Small intestine (tissue), 7 donors: ENCODE measurements around the gene PARD3. TPM values are rescaled to one million over a fixed set of nuclear protein-coding genes. Genes with fewer than 3 reads are reported as not detected.

ENCODE experiments used
- DNase-seq, 2 donors: peaks; one replicate each; pipeline versions ENCODE4 v3.0.0 to v3.0.0-alpha.2; 2013
- FAIRE-seq: peaks from 2 replicates; lab custom pipeline; 2012; peaks lifted over from hg19 to GRCh38; lab: Jason Lieb, UNC
- H3K27ac ChIP-seq, 3 donors: one replicate each; pipeline ENCODE4 v1.5.1; 2013; ENCODE audit warnings: low read length in 2 of 3, mild to moderate bottlenecking in 2 of 3, control low read depth in 1 of 3, inconsistent platforms in 1 of 3, low read depth in 1 of 3, moderate library complexity in 1 of 3
- H3K27me3 ChIP-seq, 3 donors: one replicate each; pipeline ENCODE4 v1.6.1; 2013; ENCODE audit warnings: low read length in 3 of 3, inconsistent platforms in 1 of 3; ENCODE audit not compliant: control insufficient read depth in 3 of 3, insufficient read depth in 3 of 3
- H3K36me3 ChIP-seq, 3 donors: one replicate each; pipeline ENCODE4 v1.6.1; 2013; ENCODE audit warnings: low read length in 3 of 3, inconsistent platforms in 1 of 3, low read depth in 1 of 3, mild to moderate bottlenecking in 1 of 3, moderate library complexity in 1 of 3; ENCODE audit not compliant: control insufficient read depth in 3 of 3, insufficient read depth in 2 of 3
- H3K4me1 ChIP-seq, 3 donors: one replicate each; pipeline ENCODE4 v1.6.1; 2013; ENCODE audit warnings: low read length in 2 of 3, inconsistent platforms in 1 of 3, low read depth in 1 of 3, mild to moderate bottlenecking in 1 of 3, moderate library complexity in 1 of 3; ENCODE audit not compliant: control insufficient read depth in 3 of 3, insufficient read depth in 2 of 3
- H3K4me3 ChIP-seq, 3 donors: one replicate each; pipeline ENCODE4 v1.5.1; 2013; ENCODE audit warnings: low read length in 3 of 3, control low read depth in 1 of 3, inconsistent platforms in 1 of 3, low read depth in 1 of 3, mild to moderate bottlenecking in 1 of 3, moderate library complexity in 1 of 3
- H3K9me3 ChIP-seq, 2 donors: one replicate each; pipeline ENCODE4 v1.6.1; 2013; ENCODE audit warnings: low read depth in 1 of 2, low read length in 1 of 2; ENCODE audit not compliant: control insufficient read depth in 2 of 2, insufficient read depth in 1 of 2
- WGBS, 3 donors: extraction: QIAGEN DNeasy Blood & Tissue Kit; methylation state at CpG; one replicate each; pipeline ENCODE4 v1.1.7; 2013; 5-methylcytosine and 5-hydroxymethylcytosine counted together
- polyA plus RNA-seq, 4 donors: library from polyadenylated mRNA; stranded (reverse) in 3 of 4; unstranded in 1 of 4; fragments of 200-250 nt in 3 of 4; fragments of 120-200 nt in 1 of 4; gene quantifications; one replicate each; pipeline versions ENCODE4 v1.2.1 to v1.2.3, GENCODE V29; 2013
- donor health status: healthy with polysubstance abuse.
- donor health status: control.
- donor health status: control.
- donor health status: Bipolar disorder and iron deficiency.
- donor health status: healthy.

Gene PARD3
- polyA plus RNA-seq, 4 donors: 14.3 to 24.3 (median 15.5) TPM

DNA sequence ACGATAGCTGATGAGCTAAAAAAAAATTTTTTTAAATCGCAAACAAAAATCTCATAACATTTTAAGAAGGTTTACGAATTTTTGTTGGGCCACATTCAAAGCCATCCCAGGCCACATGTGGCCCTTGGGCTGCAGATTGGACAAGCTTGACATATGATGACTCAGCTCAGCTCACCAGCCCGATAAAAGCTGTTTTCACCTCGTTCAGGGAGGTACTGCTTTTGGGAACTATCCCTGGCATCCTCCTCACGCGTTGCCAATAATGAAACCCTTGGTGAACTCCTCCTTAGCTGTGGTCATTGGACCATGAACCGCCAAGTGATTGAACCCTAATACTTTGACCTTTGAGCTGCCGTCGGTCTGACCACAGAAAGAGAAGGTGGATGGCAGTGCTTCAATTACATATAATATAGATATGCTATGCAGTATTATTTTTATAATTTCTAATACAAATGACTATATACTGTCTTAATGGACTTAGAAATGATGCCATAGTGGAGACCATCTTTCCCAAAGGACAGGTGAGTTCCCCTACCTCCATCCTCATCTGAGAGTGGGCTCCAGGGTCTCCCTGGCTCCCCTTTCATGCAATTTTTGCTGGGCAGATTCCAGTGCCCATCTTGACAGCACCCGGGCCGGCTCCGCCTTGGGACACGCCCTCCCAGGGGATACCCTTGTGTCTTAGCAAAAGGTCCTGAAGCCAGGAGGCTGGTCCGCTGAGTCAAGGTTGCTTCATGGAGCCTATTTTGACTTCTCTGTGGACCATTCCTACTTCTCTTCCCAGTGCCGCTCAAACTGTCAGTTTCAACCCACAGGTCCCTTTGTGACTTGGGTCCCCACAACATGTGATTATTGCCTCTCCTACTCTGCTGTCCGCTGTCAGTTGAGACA is 707.2 kb downstream of the PARD3 start:
- Histone ChIP-seq H3K4me1 (no peaks in the 10 kb centered on the region), H3K27ac (no peak overlapping the region), H3K36me3 (peaks cover 0 to 12% (median 0%) of the 10 kb centered on the region in 3 donors), H3K4me3 (no peak overlapping the region), H3K9me3 (no peaks in the 10 kb centered on the region), H3K27me3 (no peaks in the 10 kb centered on the region)
- FAIRE-seq (no peak), DNase-seq (peak in 1 of 2 donors; percentile 58)
- WGBS, 3 donors: 78 to 93% (median 83%) methylated on average over 17 of the region's 17 CpGs

DNA sequence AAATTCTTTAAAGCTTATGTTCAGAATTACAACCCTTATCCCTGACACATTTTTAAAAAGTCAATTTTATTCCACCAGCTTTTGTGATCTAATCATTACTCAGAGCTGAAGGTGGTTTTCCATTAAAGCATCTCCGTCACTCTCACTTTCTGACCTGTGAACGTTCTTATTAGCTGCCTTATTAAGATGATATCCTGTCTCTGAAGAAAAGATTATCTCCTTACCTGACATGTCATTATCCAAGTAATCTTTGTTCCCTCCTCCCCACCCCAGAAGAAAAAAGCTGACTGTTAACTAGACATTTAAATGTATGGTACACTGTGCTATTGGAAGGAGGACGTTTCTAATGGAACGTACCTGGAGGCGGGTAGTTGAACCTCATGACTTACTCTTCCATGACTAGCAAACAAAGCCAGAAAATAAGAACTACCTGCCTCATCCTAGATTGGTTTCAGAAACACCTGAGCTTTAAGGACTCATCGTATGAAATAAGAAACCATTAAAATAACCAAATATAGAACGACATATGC is 708.7 kb downstream of the PARD3 start:
- DNase-seq (no peak), FAIRE-seq (no peak)
- Histone ChIP-seq H3K36me3 (peaks cover 0 to 12% (median 0%) of the 10 kb centered on the region in 3 donors), H3K27me3 (no peaks in the 10 kb centered on the region), H3K9me3 (no peaks in the 10 kb centered on the region), H3K4me1 (no peaks in the 10 kb centered on the region), H3K27ac (no peak overlapping the region), H3K4me3 (no peak overlapping the region)
- 83 to 90% (median 83%) methylated on average over 7 of the region's 7 CpGs for WGBS, 3 donors

DNA sequence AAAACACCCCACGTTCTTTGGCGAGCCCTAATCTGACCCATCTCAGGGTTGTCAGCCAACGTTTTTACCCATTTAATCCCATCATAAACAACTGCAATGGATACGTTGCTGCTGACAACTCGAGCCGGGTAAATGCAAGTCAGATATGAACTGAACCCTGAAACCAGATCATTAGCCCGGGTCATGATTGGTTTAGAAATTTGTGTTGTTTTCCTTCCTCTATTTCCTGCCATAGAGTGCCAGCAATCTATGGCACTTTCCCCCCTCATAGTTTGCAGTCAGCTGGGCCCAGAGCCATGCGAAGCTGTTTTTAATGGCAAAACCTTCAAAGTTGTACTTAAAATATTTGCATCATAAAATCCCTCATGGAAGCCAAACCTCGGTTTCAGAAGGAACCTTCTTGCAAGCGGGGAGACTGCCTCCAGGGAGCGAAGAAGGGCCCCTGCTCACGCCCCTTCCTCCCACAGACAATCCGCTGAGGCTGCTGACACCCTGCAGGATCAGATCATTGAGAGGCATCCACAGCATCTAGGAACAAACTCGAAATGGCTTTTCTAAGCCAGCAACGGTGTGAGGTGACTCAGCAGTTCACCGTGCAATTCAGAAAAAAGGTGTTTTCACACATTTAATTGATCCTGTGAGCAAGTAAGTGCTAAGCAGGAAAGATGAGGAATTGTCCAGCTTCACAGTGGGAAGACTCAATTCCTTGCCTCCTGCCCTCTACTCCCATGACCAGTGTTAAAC is 710.1 kb downstream of the PARD3 start:
- Histone ChIP-seq H3K27me3 (no peaks in the 10 kb centered on the region), H3K9me3 (no peaks in the 10 kb centered on the region), H3K4me3 (no peak overlapping the region), H3K27ac (no peak overlapping the region), H3K4me1 (no peaks in the 10 kb centered on the region), H3K36me3 (no peaks in the 10 kb centered on the region)
- FAIRE-seq (no peak), DNase-seq (peak in 1 of 2 donors; percentile 13)
- WGBS, 3 donors: 43 to 45% (median 43%) methylated on average over 16 of the region's 16 CpGs

DNA sequence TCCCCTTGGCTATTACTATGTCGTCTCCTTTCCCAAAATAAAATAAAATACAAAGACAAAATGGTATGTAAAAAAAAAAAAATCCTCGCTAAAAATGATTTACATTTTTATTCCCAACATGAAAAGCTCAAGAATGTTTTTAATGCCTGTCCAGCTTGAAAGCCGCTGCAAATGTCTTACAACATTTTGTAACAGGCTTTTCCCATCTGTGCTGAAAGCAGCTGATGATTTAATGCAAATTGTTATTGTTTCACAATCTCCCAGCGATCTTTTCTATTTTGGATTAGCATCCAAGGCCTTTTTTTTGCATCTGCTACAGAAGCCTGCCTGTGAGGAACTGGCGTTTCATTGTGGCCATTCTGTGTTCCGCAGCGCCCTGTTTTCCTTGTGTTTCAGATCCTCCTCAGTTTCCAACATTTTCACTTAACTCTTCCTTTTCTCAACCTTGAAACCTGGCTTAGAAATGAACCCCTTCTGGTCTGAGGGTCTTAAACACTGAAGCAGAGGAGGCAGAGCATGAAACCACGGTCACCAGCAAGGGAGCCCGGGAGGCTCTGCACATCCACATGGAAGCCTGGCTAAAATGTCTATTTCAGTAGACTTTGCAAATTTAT is 712.1 kb downstream of the PARD3 start:
- H3K4me3 ChIP-seq: no peak overlapping the region
- no peaks in the 10 kb centered on the region for H3K36me3 ChIP-seq
- WGBS, 3 donors: 67 to 82% (median 79%) methylated on average over 9 of the region's 9 CpGs
- peak overlapping the region in 2 of 3 donors; percentile 16 to 48 for H3K27ac ChIP-seq
- peaks cover 0 to 11% of the 10 kb centered on the region in 2 donors for H3K9me3 ChIP-seq
- DNase-seq (peak in 1 of 2 donors; percentile 7), FAIRE-seq (no peak)
- no peaks in the 10 kb centered on the region for H3K27me3 ChIP-seq
- H3K4me1 ChIP-seq: no peaks in the 10 kb centered on the region

DNA sequence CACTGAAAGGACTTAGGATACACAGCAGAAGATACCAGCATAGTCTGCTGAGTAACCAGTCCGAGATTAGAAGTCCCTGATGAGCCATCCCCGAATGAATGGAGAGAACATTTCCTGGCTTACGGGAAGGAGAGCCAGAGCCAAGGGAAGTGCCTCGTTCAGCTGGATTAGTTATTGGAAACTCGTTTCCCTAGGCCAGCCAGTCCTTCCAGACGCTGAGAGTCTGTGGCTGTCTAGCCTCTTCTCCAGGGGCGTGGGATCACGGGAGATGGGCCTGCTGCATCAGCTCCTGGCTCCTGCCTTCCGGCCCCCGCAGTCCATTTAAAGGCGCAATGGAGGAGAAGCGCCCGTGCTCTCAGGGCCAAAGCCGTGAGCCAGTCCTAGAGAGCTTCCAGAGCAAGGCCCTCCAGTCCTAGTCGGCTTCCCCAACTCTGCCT is 712.8 kb downstream of the PARD3 start:
- 63 to 86% (median 85%) methylated on average over 15 of the region's 15 CpGs for WGBS, 3 donors
- FAIRE-seq (no peak), DNase-seq (peak in 1 of 2 donors; percentile 19)
- Histone ChIP-seq H3K9me3 (peaks cover 0 to 11% of the 10 kb centered on the region in 2 donors), H3K4me3 (no peak overlapping the region), H3K36me3 (no peaks in the 10 kb centered on the region), H3K4me1 (no peaks in the 10 kb centered on the region), H3K27me3 (no peaks in the 10 kb centered on the region), H3K27ac (peak overlapping the region in 2 of 3 donors; percentile 48 to 77)

DNA sequence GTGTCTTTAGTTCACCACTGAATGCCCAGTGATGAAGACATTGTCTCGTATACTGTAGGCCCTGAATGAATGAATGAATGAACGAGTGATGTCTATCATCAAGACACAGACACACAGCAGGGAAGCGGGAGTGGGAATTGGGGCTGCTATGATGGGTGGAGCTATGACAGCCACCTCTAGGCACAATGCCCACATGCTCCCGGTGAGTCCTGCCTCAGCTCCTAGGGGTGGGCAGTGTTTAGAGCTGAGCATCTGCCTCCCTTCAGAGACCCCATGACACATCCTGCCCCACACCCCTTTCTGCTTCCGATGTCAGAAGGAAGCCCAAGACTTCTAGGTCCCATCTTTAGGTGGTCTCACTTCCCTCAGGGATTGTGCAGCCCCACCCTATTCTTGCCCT is 714.1 kb downstream of the PARD3 start:
- Histone ChIP-seq H3K27me3 (no peaks in the 10 kb centered on the region), H3K4me3 (no peak overlapping the region), H3K4me1 (no peaks in the 10 kb centered on the region), H3K36me3 (no peaks in the 10 kb centered on the region), H3K27ac (no peak overlapping the region), H3K9me3 (peaks cover 0 to 11% of the 10 kb centered on the region in 2 donors)
- no peak for DNase-seq
- FAIRE-seq: no peak
- 87 to 88% (median 87%) methylated on average over 5 of the region's 5 CpGs for WGBS, 3 donors

DNA sequence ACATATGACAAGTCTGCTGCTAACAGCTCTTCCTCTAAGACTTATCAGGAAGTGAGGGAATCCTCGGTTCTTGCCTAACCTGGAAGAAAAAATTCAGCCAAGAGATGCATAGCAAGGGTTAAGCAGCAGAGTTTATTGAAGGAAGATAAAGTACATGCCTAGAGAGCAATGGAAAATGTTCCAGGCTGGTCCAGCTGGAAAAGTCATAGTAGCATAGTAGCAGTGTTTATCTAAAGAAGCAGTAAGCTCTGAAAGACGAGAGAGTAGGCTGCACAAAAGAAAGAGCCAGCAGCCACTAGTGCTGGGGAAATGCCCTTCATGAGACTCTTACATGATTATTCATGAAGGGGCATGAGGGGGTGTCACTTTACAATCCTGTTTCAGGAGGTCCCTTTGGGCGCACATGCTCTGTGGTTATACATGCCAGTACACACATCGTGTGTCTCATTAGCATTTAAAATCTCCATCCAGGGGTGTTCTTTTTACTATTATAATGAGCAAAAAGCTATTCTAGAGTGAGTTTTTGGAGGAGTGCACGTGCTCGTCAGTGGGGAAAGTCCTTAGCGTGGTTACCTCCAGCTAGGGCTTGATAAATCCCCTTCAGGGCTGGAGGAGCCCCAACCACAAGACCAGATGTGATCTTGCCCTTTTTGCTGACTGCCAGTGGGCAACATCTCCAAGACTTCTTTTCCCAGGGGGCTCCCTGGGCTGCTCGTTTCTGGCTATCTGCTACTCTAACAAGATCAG is 716.1 kb downstream of the PARD3 start:
- WGBS, 3 donors: 62 to 84% (median 73%) methylated on average over 8 of the region's 8 CpGs
- Histone ChIP-seq H3K4me1 (no peaks in the 10 kb centered on the region), H3K27ac (no peak overlapping the region), H3K9me3 (peaks cover 0 to 17% of the 10 kb centered on the region in 2 donors), H3K4me3 (no peak overlapping the region), H3K36me3 (no peaks in the 10 kb centered on the region), H3K27me3 (no peaks in the 10 kb centered on the region)
- no peak for FAIRE-seq
- no peak for DNase-seq
